ENCODE data around the gene DHRS11. TPM values are rescaled to one million over a fixed set of nuclear protein-coding genes. Genes with fewer than 3 reads are reported as not detected.

The DHRS11 gene
- total RNA-seq, 4 donors from 2014 or later, result 1.8 to 22.8 (median 6.2) TPM

DNA sequence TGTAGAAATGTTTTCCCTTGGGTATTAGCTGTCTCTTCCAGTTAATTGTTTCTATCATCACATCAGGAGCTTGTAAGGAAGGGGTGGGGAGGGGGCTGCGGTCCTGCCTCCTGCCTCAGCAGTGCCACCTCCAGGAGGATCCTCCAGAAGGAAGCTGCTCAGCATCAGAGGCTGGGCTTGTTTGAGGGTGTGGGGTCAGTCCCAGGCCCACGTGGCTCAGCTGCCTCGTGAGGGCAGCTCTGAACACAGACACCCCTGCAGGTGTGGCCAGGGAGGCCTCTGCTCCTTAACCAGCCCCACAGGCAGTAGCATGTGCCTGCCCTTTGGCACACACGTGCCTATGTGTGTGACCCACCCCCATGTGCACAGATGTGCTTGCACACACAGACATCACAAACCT is 56.0 kb downstream of the DHRS11 start:
- no peaks in the 10 kb centered on the region for H3K9me3 ChIP-seq
- no peak overlapping the region for H3K4me3 ChIP-seq
- H3K36me3 ChIP-seq, result no peaks in the 10 kb centered on the region
- no peaks in the 10 kb centered on the region for H3K4me1 ChIP-seq
- peaks cover 0 to 1% of the 10 kb centered on the region in 2 donors for H3K27me3 ChIP-seq
- TF ChIP-seq, protein P1, sequence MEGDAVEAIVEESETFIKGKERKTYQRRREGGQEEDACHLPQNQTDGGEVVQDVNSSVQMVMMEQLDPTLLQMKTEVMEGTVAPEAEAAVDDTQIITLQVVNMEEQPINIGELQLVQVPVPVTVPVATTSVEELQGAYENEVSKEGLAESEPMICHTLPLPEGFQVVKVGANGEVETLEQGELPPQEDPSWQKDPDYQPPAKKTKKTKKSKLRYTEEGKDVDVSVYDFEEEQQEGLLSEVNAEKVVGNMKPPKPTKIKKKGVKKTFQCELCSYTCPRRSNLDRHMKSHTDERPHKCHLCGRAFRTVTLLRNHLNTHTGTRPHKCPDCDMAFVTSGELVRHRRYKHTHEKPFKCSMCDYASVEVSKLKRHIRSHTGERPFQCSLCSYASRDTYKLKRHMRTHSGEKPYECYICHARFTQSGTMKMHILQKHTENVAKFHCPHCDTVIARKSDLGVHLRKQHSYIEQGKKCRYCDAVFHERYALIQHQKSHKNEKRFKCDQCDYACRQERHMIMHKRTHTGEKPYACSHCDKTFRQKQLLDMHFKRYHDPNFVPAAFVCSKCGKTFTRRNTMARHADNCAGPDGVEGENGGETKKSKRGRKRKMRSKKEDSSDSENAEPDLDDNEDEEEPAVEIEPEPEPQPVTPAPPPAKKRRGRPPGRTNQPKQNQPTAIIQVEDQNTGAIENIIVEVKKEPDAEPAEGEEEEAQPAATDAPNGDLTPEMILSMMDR (IDR thresholded peaks at IDR 0.05), result no peak
- no peak for TF ChIP-seq POLR2A (IDR thresholded peaks at IDR 0.05)
- no peak for DNase-seq
- intact Hi-C loops (cut with DNase I; ENCODE audit: low total_unique reads), result no loop called here
- no peak overlapping the region for H3K27ac ChIP-seq

DNA sequence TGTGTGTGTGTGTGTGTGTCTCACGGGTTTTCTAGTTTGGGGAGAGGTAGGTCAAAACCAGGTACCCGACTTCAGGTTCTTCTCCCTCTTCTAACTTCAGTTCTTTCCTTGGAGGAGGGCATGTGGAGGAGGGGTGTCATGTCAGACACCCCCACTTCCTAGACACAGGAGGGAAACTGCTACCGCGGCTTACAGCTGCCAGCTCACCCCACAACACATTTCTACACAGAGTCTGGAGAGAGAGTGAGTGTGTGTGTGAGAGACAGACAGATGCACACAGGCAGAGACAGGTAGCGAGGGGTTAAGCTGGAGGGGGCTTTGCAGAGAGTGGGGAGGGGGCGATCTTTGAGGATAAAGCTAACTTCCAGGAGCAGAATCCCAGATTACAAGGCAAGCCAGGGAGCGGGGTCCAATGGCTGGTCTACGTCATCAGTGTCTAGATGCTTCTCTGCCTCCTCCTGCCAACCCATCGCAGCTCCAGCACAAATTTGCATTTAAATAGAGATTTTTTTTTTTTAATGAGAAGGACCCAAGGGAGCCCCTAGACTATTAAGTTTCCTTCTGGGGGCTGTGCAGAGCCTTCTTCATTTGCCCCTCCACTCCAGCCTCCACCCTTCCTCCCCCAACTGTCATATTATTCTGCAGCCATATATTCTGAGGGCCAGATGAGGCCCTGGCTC is 58.6 kb downstream of the DHRS11 start:
- Histone ChIP-seq H3K27me3 (no peaks in the 10 kb centered on the region), H3K9me3 (no peaks in the 10 kb centered on the region), H3K36me3 (no peaks in the 10 kb centered on the region), H3K27ac (no peak overlapping the region), H3K4me3 (no peak overlapping the region), H3K4me1 (no peaks in the 10 kb centered on the region)
- intact Hi-C loops (cut with DNase I; ENCODE audit: low total_unique reads), result no loop called here
- DNase-seq, result no peak
- TF ChIP-seq, protein P1 (IDR thresholded peaks at IDR 0.05), result no peak
- no peak for TF ChIP-seq POLR2A (IDR thresholded peaks at IDR 0.05)

Other genes with a start within 250 kb of the DHRS11 start
- not detected for gene TBC1D3H, start 203.4 kb upstream of the DHRS11 start, total RNA-seq
- 10 to 100 TPM in 3 of 4 donors, 1 to 10 TPM in 1; 10.0 to 34.5 (median 24.4) TPM for gene ZNHIT3, start 105.2 kb upstream of the DHRS11 start, total RNA-seq
- gene MYO19, start 57.0 kb upstream of the DHRS11 start, total RNA-seq, result 10 to 100 TPM in 3 of 4 donors, 1 to 10 TPM in 1; 7.9 to 69.7 (median 48.5) TPM
- 10 to 100 TPM in 2 of 4 donors, 1 to 10 TPM in 1, not detected in 1; 8.6 to 12.9 (median 11.0) TPM for gene PIGW, start 56.9 kb upstream of the DHRS11 start, total RNA-seq
- gene GGNBP2, start 47.0 kb upstream of the DHRS11 start, total RNA-seq, result 10 to 100 TPM; 24.6 to 93.0 (median 51.9) TPM
- 1 to 10 TPM in 3 of 4 donors, not detected in 1; 3.7 to 8.5 (median 4.6) TPM for gene MRM1, start 9.7 kb downstream of the DHRS11 start, total RNA-seq